Epidermal melanocyte (primary cell): ENCODE data around the gene LGR5.
A peak's percentile ranks its signal among the peaks of the same experiment; 100 is the strongest.

ENCODE experiments used
- DNase-seq: peaks from one replicate; pipeline ENCODE4 v3.0.0; 2011; ENCODE audit warnings: low spot score; ENCODE audit not compliant: insufficient read length

The LGR5 gene

GRCh38 chr12:71439613-71440344 lies at the start of gene LGR5:
Gene LGR5, plus strand, starts transcription at chr12:71439798. Its CDS starts 283 bp downstream, at chr12:71440081.
- DNase-seq: no peak

DNA sequence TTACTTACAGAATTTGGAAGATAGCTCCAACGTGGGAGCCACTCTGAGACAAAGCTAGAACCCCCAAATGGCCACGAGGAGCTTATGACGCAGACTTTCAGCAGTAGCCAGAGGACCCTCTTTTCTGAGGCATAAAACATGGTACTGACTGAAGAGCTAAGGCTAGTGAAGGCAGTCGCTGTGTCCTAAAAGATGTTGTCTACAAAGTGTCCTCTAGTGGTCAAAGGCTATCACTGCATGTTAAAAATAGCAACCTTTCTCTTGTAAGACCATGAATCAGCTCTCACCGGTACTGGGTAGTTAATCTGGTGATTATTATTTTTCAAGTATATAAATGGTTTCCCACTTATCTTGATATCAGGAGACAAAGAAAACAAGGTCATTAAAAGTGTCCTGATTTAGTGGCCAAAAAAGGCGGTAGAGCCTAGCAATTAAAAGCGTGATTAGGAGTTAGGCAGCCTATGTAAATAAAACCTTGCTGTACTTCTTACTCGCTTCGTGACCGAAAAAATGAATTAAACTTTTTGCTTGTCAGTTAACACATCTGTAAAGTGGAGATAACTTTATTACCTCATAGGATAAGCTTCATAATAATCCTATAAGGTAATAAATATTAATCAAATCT lies 47.0 kb upstream of the LGR5 start:
- DNase-seq: peak; percentile 32

DNA sequence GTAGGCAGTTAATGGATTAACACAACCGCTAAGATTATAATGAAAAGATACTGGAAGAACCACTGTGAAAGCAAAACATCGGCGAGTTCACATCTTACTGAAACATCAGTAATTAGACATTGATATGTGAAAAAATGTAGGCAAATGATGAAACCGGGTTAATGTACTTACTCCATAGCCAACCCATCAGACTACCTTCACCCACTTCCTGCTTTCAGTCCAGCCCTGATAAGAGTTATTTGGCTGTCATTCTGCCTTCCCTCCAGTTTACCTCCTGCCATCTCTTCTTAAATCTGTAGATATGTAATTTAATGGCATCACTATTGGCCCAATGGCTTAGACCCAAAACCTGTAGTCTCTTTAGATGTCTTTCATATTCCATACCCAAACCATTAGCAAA lies 46.0 kb upstream of the LGR5 start:
- no peak for DNase-seq

- DNase-seq: no peak
These were observed 42.1 kb upstream of the LGR5 start for GRCh38 chr12:71397433-71397954.

DNA sequence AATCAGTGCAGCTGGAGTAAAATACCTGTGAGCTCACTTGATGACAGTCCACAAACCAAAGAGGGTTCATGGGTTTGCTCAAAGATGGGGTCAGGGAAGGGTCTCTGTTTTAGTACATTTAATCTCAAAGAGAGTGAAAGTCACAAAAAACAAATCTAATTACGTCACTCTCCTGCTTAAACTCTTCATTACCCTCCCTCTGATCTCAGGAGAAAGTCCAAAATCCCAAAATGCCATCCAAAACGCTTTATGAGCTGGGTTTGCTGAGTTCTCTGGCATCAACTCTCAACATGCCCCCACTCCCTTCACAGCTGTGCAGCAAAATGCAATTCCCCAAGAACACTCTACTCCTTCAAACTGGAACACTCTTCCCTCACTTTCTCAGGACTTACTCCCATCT lies 40.4 kb upstream of the LGR5 start:
- no peak for DNase-seq

DNA sequence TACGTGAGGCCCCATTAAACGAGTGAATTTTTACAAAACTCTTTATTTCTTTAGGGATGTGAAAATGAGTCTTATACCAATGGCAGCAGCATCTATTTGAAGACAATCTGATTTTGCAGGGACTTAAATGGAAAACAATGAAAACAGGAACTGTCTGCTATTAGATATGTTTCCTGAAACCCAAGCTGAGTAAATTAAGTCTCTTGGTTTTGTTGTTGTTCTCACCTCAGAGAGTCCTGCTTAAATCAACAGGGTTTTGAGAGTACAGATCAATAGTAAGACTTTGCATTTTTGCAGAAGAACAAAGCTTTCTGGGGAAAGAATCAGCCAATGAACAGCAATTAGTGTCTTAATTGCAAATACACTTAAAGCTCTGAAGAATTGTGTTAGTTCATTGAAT lies 39.1 kb upstream of the LGR5 start:
- no peak for DNase-seq

- DNase-seq: no peak
These were observed 33.7 kb upstream of the LGR5 start for GRCh38 chr12:71405884-71406283.

GRCh38 chr12:71407732-71408131 lies 31.9 kb upstream of the LGR5 start:
- DNase-seq: no peak

- no peak for DNase-seq
These were observed 28.8 kb upstream of the LGR5 start for GRCh38 chr12:71410844-71411243.

GRCh38 chr12:71411635-71412034 lies 28.0 kb upstream of the LGR5 start:
- no peak for DNase-seq

DNA sequence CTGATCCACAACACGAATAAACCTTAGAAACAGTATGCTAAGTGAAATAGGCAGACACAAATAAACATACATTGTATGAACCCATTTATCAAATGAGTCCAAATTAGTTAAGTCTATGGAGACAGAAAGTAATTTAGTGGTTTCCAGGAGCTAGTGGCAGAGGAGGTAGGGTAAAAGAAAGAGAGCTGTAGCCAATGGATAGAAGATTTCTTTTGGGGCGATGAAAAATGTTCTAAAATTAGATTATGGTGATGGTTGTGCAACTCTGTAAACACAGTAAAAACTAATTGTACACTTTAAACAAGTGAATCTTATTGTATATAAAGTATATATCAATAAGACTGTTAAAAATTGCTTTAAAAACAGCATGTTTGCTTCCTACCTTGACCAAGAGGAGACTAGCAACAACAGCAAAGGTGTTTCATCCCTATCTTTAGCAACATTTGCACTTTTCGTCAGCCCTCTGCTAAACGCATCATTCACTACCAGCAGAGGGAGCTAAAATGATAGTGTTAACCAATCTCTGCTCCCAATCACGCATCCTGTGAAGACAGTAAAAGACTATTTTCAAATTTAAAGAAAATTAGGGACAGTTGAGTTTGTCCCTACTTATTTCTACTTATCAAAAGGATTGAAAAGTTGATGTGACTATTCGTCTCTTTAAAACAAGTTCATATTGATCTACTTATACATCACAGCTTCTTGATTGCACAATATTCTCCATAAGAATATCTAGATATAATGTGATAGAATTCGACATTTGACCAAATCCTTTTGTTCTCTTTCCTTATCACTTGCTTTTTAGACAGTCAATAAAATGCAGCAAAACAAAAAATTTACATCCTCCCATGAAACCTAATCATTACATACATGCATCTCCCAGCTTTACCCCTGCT lies 24.0 kb upstream of the LGR5 start:
- peak; percentile 67 for DNase-seq

- DNase-seq: no peak
These were observed 22.4 kb upstream of the LGR5 start for GRCh38 chr12:71417181-71417580.

DNA sequence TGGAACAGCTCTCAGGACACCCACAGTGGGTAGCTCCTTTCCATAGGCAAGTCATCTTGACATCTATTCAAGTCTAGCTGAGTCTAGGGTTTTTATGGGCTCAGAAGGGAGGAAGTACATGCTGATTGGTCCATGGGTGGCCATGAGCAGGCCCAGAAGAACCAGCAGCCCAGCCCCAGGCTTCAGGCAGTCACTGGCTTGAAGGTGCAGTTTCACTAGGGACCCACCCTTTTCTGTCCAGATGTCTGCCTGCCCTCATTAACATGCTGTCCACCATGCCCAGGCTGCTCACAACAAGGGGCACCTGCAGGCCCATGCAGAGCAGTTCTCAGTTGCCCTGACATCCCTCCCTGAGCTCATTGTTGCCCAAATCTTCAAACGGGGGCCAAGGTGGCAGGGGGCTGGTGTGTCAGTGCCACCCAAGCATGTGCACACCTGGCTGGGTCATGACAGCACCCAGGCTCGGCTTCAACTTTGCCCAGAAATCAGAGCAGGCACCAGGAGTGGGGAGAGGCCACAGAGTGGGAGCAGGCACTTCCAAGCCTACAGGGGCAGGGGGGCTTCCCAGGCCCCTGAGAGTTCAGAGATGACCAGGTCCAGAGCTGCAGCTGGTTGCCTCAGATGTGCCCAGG lies 18.7 kb upstream of the LGR5 start:
- DNase-seq: no peak

GRCh38 chr12:71425568-71426299 lies 13.9 kb upstream of the LGR5 start:
- DNase-seq: no peak

DNA sequence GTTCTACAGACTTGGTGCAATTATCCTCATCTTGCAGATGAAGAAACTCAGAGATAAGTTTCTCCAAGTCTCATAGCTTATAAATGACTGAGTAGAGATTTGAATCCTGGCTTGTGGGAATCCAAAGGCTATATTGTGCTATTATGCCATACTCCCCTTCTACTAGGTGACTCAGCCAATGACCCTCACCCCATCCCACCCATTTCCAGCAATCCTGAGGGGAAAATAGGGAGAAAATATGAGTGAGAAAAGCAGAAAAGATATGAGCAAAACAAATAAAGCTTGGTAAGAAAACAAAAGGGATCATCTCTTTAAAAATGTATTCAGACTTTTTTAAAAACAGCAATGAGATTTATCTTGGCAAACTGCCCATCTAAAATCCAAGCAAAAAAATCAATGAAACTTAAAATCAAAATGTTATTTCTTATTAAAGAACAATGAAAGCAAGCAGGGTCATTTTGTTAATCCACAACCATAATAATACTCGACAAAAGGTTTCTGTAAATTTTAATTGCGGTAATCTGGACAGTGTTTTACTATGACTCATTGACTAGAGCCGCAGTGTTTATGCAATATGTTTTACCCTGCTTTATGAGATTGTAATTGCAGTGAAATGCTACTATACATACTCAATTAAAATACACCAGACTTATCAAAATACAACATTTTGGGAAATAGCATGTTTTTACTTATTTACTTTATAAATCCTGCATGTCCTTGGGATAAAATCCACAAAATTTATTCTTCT lies 13.1 kb upstream of the LGR5 start:
- no peak for DNase-seq

DNA sequence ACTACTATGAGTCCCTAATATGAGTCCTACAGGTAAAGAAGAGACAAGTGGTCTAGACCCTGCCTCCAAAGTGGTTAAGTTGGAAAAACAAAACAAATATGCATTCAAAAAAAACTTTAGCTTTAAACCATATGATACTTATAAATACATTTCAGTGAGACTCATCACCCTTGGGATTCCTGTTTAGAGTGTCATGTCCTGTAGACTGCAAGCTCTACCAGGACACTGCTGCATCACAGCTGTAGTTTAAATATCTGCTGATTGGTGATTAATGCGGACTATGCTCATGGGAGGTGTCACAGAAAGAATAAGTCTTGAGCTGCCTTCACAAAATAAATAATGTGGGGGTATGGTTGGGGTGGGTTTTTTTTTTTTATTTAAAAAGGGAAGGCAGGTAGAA lies 8.8 kb upstream of the LGR5 start:
- DNase-seq: no peak

DNA sequence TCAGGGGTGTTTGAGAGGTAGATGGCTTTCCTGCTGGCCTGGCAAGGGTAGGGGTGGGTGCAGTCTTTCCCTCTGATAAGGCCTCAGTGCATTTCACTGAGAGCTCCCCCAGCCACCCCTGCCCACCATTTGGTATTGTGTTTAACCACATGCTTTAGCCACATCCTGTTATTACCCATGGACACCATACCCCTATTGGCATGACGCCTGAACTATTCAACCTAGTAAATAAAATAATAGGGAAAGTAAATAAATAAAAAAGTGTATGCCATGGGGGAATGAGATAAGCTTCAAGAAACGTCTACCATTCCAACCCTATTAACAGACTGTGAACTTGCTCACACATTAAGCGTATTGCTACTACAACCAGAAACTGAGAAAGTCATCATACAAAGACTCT lies 7.6 kb upstream of the LGR5 start:
- DNase-seq: no peak

DNA sequence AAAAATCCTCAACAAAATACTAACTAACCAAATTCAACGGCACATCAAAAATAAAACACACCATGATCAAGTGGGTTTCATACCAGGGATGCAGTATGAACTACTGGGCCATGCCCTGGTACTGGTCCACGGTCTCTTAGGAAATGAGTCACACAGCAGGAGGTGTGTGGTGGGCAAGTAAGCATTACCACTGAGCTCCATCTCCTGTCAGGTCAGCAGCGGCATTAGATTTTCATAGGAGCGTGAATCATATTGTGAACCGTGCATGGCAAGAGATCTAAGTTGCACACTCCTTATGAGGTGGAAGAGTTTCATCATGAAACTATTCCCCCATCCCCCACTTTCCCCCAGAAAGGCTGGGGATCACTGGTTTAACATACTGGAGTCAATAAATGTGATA lies 6.7 kb upstream of the LGR5 start:
- no peak for DNase-seq

DNA sequence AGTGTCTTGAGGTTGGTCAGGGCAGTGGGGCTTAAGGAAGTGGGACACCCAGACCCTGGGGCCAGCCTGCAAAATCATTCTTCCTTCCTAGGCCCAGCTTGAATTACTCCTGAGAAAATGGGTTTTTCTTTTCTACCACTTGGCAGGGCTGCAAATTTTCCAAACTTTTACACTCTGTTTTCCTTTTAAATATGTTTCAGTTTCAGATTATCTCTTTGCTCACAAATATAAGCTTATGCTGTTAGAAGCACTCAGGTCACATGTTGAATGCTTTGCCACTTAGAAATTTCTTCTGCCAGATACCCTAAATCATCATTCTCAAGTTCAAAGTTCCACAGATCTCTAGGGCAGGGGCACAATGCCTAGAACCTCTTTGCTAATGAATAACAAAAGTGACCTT lies 2.9 kb upstream of the LGR5 start:
- DNase-seq: no peak

- DNase-seq: no peak
These were observed 782 bp upstream of the LGR5 start for GRCh38 chr12:71438670-71439361.
